GM18502 (cell line): ENCODE results near the gene TANC1.

Experiments used
- ATAC-seq: cut with Tn5 transposase; IDR thresholded peaks from one replicate; pipeline ENCODE4 v1.9.1; 2021; ENCODE audit warnings: mild to moderate bottlenecking; ENCODE audit not compliant: unreplicated experiment, poor library complexity

TANC1 gene

GRCh38 chr2:158993030-158993429, 24.6 kb downstream of the TANC1 start:
- no peak for ATAC-seq

DNA sequence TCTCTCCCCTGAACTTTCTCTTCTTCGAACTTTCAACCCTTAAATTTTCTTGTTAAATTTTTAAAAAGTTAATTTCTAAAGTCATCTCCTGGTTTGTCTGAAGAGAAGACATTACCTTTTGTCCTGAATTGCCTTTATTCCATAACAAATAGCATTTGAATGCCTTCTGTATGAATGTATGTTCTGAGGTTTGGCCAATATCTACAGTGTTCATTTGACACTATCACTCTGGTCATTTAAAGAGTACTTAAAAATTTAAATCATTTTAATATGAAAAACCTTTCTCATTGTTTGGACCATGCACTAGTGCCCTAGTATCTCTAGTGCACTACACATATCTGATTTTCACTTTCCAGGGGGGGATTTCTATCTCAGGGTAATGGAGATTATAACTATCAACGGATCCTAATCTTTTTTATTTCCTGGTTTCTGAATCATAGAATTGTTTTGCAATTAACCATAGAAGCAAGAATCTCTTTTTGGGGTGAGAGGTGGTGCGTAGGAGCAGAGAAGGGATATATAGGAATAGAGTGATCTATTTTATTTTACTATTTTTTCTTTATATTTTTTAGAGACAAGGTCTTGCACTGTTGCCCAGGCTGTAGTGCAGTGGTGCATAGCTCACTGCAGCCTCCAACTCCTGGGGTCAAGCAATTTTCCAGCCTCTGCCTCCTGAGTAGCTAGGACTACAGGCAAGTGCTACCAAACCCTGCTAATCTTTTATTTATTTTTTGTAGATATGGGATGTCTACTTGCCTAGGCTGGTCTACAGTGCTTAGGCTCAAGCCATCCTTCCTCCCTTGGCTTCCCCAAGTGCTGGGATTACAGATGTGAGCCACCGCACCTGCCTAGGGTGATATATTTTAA, 25.5 kb downstream of the TANC1 start:
- no peak for ATAC-seq

DNA sequence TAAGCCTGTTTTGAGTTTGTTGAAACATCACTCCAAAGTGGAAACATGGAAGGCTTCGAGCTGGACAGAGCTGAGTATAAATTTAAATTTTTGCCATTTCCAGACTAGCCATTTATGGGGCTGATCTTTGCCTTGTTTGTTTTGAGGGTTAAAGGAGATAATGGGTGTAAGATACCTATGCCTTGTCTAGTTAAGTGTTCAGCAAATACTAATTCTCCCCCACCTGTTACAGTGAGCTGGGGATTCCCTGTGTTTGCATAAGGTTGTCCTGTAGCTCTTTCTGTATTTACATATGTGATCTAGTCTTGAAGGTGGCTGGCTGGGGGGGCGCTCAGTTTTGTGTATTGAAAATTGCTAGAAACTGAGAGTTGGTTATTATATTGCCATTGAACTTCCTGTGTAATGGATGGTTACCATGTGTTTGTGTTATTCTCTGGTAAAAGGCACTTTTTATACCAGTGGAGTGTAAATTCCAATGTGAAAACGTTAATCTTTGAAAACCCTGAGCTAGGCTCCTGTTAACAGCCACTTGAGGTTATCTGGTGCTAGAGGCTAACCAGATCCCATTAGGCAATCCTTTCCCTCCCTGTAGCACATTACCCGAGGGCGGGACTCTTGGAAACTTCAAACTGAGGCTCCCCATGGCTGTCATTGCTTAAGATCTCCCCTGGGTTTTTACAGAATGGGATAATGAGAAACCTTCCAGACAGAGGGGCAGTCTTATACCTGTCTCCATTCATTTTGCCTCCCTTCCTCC, 26.7 kb downstream of the TANC1 start:
- peak; percentile 64 for ATAC-seq

DNA sequence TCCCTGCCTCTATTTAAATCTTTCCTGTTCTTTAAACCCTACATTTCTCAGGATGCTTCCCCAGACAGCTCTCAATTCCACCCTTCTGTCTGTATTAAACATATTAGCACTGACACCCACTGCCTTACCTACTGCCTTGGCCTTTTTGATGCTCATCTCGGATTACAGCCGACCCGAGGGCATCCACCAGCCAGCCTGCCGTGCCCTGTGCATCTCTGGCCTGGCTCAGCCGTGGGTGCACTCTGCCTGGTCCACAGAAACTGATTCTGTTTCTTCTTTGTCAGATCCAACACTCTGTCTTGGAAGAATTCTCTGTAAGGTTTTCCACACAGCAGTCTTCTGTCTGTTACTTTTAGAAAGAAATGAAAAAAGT, 27.2 kb downstream of the TANC1 start:
- ATAC-seq = no peak

GRCh38 chr2:158996378-158996993, 28.0 kb downstream of the TANC1 start:
- no peak for ATAC-seq

DNA sequence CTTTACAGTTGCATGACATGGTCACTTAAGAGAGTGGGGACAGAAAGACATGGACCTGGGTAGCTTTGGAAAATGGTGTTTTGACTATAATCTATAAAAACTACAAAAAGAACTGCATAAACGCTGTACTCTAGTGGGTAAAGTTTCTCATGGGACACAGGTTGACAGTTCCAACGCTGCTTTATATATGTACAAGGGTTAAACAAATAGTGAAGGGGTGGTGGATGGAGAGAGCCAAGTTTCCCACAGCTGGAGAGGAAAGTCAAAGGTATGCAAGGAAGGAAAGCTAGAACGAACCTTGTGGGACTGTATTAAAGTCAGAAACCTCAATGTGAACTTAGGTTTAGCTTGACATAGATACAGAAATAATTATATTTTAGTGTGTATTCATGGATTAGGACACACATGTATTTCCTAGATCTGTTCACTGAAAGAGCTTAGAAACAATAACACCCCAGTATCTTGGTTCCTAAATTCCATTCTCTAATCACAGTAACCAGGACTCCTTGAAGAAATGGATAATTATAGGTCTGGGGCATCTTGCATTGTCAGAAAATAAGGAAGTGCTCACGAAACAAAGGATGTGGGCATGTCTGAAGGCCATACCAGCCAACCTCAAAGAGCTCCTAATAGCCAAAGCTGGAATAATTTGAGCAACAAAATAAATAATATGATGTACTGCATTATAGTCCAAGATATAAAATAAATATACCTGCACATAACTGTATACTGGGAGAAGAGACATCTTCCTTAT, 28.8 kb downstream of the TANC1 start:
- ATAC-seq = no peak

DNA sequence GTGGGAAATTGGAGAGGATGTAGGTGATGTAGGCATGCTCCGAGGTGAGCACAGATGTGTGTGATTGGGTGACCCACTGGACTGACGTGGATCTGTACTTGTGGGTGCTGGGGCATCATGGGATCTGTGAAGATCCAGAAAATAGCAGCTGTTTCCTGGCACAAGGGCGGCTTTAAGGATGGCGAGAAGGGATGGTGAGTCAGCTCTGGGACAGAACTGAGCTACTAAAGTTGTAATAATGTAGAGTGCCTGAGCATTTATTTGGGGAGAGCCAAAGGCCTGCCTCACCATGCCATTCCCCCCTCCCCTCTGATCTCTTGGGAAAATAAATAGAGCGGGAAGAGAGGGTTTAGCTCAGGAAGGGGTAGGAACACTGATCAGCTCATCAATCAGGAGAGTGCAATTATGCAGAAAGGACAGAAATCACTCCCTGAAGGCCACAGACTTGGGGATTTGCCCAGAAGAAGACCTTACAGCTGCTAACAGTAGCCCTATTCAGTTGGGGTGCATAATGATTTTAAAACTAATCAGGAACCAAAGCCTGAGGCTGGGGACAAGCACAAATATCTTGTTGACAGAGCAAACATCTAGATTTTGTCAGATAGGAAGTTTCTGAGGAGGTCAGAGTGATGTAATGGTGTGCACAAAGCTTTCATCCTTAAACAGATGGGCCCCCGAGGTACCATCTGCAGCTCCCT, 30.3 kb downstream of the TANC1 start:
- no peak for ATAC-seq

- ATAC-seq = no peak
Measured at GRCh38 chr2:158999458-158999857, 31.0 kb downstream of the TANC1 start.

DNA sequence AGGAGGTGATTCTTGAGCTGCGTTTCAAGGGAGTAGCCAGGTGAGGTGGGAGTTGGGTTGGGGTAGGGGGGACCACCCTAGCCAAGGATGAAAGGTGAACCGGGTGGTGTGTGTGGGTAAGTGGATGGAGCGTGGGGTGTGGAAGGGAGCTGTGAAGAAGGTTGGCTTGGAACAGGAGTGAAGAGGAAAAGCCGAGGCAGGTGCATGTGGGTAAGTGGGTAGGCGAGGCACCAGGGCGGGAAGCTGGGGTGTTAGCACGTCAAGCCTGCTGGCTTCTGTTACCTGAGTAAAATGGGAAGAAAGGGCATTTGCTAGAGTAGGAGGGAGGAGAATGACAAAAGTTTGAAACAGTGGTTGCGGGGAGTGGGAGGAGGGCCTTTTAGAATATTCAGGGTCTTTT, 31.6 kb downstream of the TANC1 start:
- ATAC-seq = no peak

DNA sequence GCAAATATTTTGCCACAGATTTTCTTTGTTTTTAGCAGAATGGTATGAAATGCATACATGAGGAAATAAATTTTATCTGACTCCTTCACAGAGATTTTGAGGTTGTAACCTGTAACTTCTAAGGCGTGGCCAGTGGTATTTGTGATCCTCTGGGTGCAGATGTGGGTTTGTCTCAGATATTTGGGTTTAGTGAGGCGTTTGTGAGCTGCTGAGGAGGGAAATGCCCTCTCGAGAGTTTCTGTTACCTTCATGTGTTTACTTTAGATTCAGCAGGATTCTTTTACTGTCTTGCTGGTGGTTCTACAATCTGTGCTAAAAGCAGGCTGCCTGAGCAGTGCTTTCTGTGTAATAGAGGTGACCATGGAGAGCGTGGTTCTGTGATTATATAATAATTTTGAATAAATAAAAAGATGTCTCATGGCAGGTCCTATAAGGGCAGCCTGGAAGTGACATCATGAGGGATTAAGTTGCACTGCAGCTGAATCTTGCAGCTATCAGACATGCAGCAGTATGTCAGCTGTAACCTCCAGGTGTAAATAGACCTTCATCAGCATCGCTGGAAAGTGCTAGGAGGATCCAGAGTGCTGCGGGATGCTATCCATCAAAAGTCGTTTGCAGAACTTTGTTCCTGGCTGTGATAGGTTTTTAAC, 34.1 kb downstream of the TANC1 start:
- ATAC-seq = no peak

DNA sequence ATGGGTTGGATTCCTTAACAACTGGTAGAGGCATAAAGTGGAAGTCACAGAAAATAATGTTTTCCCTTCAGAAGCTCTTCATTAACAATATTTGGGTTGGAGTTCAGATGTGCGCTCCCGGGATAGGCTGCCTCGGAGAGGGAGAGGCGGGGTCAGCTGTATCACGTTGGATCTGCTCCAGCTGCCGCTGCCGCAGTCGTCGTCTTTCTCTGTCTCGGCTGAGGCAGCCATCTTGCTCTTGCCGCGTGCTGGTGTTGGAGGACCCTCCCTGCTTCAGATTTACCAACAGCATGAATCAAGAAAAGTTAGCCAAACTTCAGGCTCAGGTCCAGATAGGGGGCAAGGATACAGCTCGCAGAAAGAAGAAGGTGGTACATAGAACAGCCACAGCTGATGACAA, 35.1 kb downstream of the TANC1 start:
- ATAC-seq = no peak

DNA sequence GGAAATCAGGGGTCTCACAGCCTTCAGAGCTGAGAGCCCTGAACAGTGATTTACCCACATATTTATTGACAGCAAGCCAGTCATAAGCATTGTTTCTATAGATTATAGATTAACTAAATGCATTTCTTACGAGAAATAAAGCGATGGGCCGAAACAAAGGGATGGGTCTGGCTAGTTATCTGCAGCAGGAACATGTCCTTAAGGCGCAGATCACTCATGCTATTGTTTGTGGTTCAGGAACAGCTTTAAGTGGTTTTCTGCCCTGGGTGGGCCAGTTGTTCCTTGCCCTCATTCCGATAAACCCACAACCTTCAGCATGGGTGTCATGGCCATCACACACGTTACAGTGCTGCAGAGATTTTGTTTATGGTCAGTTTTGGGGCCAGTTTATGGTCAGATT, 36.4 kb downstream of the TANC1 start:
- ATAC-seq = no peak

- ATAC-seq = no peak
Measured at GRCh38 chr2:159009940-159010339, 41.5 kb downstream of the TANC1 start.

GRCh38 chr2:159010340-159010739, 41.9 kb downstream of the TANC1 start:
- ATAC-seq = no peak

DNA sequence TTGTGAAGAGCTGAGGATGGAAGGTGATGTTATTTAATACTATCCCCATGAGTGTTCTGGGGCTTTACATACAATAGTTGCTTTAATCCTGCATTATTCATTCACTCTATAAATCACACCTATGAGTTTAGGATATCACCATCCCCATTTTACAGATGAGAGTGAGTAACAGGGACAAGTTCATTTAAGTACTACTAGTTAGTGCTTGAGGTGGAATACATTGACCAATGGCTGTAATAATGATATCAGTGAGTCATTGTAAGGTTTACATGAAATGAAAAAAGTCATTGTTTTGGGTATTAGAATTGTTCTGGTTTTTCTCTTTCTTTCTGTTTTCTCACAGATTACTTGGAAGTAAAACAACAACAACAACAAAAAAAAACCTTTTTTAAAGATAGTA, 42.5 kb downstream of the TANC1 start:
- no peak for ATAC-seq

GRCh38 chr2:159012142-159012541, 43.7 kb downstream of the TANC1 start:
- no peak for ATAC-seq

DNA sequence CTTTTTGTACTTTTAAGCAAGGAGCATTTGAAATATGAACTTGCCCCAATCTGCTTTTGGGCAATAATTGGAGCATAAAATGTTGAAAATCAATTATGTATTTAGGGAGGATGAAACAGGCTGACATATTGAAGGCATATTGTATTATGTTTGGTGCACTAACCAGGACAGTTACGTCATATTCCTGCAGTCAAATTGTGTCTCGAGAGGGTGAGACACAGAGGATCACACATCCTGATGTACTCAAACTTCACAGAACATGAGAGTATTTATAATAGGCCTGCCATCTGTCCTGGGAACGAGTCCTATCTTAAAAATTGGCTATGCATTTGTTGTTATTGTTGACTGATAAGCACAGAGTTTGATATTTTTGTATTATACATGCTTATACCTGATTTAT, 44.7 kb downstream of the TANC1 start:
- ATAC-seq = no peak

GRCh38 chr2:159015174-159015573, 46.7 kb downstream of the TANC1 start:
- ATAC-seq = no peak

- ATAC-seq = no peak
Measured at GRCh38 chr2:159015823-159016222, 47.4 kb downstream of the TANC1 start.

DNA sequence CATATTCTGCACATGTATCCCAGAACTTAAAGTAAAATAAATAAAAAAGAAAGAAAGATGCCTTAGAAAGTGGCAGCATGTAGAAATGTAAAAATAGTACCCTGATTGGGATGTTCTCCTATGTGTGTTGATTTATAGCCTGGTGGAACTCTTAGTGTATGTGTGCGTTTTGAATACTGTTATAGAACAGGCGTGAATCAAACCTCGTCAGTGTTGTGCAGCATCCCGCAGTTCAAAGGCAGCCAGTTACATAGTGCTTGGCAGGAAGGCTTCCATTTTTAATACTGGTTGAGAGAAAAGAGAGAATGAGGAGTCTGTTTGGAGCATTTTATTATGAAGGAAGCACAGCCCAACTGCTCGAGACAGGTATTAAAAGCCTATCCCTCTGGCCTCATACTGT, 49.4 kb downstream of the TANC1 start:
- no peak for ATAC-seq
